ENCODE results near the gene SORCS1.

- TF ChIP-seq CTCF (IDR thresholded peaks at IDR 0.05) (no peak), POLR2A (IDR thresholded peaks at IDR 0.05) (no peak)
Observed at GRCh38 chr10:107091126-107091525, 73.4 kb downstream of the SORCS1 start.

All from prostate gland (tissue), 2 donors.